GM19395 (cell line): ENCODE data around the gene LRRC42.
"Not testable (repeated sequence)": the region's sequence is repeated elsewhere in the genome, so short reads cannot be mapped to it uniquely, and the experiment has no call there.

ENCODE experiments used
- ATAC-seq: cut with Tn5 transposase; IDR thresholded peaks from one replicate; pipeline ENCODE4 v1.9.1; 2021; ENCODE audit warnings: mild to moderate bottlenecking, moderate library complexity; ENCODE audit not compliant: unreplicated experiment

LRRC42 gene

DNA sequence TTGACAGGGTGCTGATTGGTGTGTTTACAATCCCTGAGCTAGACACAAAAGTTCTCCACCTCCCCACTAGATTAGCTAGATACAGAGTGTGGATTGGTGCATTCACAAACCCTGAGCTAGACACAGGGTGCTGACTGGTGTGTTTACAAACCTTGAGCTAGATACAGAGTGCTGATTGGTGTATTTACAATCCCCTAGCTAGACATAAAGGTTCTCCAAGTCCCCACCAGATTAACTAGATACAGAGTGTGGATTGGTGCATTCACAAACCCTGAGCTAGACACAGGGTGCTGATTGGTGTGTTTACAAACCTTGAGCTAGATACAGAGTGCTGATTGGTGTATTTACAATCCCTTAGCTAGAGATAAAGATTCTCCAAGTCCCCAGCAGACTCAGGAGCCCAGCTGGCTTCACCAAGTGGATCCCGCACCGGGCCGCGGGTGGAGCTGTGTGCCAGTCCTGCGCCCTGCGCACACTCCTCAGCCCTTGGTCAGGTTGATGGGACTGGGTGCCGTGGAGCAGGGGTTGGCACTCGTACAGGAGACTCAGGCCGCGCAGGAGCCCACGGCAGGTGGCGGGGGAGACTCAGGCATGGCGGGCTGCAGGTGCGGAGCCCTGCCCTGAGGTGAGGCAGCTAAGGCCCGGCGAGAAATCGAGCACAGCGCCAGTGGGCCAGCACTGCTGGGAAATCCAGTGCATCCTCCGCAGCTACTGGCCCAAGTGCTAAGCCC lies 57.8 kb downstream of the LRRC42 start:
- ATAC-seq = not testable (repeated sequence)

DNA sequence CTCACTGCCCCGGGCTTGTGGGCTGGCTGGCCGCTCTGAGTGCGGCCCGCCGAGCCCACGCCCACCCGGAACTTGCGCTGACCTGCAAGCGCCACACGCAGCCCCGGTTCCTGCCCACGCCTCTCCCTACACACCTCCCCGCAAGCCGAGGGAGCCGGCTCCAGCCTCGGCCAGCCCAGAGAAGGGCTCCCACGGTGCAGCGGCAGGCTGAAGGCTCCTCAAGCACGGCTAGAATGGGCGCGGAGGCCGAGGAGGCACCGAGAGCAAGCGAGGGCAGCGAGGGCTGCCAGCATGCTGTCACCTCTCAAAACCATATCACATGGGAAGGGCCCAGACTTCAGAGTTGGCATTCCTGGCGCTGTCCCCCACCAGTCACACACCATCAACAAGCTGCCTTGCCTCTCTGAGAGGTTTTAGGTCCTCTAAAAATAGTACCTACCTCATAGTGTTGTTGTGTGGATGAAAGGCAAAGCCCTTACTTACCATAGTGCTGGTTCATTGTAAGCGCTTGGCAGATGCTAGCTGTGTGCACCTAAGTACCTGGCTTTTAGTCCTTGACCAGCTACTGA lies 58.4 kb downstream of the LRRC42 start:
- ATAC-seq = no peak

DNA sequence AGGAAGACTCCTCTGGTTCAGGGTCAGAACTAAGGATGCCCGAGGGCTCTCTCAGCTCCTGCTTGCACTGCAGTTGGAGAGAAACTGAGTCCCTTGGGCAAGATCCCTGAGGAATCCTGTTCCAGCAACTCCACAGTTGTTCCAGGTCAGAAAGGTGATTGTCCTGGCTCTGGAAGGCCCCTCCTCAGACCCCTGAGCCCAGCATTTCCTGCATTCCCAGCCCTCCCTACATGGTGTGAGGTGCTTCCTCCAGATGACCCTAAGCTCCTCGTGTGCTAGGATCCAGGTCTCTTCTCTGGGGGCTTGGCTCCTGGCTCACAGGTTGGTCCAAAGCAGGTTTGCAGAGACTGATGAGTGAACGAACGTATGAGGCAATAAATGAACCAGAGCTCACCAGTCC lies 60.4 kb downstream of the LRRC42 start:
- no peak for ATAC-seq

DNA sequence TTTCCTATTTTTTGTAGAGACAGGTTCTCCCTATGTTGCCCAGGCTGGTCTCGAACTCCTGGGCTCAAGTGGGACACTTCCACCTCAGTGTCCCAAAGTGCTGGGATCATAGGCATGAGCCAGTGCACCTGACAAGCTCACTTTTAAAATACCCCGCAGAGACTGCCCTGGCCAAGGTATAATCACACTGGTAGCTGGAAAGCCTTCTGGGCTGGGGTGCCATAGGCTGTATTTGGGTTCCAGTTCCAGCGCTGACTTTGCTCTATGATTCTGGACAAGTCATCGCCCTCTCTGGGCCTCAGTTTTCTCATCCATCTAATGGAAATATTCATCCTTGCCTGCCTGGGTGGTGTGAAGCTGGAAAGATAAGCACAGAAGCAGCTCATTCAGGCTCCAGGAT lies 61.5 kb downstream of the LRRC42 start:
- no peak for ATAC-seq

DNA sequence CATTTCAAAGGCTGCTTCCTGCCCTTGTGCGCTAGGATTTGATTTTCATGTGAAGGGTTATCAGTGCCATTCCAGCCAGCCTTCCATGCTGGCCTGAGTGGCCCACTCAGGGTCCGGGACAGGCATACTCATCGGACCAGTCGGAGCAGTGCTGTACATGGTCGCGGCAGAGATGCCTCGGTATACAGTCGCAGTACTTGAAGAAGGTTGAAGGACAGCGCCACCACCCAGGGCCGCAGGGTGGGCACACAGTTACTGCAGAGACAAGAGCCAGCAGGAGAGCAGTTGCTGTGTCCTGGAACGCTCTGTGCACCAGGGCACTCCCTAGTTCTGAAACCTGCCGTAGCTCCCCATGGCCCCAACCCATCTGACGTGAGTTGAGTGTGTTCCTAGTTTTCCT lies 62.7 kb downstream of the LRRC42 start:
- no peak for ATAC-seq

DNA sequence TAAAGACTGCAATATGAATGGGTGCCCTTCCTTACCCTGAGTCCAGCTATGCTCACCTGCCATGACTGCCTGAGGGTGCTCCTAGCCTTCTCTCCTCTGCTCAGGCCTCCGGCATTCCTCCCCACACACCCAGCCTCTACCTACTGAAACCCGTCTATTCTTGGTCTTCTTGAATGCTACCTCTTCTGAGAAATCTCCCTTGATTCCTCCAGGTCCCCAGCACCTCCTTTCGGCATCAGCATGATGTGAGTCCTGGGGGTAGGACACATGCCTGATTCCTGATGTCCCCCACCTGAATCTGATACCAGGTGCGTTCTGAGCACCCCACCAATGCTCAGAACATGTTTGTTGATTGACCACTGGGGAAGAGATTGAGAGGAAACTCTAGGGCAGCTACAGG lies 63.3 kb downstream of the LRRC42 start:
- no peak for ATAC-seq

DNA sequence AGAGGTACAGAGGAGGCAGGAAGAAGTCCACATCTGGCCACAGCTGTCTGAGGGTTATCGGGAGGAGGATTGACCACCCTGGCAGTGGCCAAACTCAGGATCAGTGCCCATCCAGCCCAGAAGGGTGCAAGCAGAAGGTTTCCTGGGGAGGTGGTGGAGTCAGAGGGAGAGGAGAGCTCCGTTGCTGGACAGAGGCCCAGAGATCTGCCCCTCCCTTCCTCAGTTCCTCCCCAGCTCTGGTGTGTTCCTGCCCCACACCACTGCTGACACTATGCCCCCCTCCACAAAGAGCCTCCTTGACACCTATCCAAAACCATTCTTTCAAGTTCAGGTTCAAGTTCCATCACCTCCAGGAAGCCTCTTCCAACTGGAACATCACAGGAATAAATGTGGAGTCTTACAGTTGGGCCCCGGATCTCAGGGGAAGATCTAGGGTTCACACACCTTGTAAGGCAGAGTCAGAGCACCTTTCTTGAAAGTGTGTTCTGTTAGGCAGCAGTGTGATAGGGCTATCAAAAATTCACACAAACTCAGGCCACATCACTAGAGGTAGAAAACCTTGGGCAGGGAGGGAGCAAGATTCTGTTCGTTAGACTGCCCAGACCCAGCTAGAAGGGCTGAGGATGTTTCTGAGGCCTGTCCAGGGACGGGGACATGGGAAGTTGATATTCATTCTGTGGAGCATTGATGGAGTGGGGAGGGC lies 64.4 kb downstream of the LRRC42 start:
- ATAC-seq = no peak

DNA sequence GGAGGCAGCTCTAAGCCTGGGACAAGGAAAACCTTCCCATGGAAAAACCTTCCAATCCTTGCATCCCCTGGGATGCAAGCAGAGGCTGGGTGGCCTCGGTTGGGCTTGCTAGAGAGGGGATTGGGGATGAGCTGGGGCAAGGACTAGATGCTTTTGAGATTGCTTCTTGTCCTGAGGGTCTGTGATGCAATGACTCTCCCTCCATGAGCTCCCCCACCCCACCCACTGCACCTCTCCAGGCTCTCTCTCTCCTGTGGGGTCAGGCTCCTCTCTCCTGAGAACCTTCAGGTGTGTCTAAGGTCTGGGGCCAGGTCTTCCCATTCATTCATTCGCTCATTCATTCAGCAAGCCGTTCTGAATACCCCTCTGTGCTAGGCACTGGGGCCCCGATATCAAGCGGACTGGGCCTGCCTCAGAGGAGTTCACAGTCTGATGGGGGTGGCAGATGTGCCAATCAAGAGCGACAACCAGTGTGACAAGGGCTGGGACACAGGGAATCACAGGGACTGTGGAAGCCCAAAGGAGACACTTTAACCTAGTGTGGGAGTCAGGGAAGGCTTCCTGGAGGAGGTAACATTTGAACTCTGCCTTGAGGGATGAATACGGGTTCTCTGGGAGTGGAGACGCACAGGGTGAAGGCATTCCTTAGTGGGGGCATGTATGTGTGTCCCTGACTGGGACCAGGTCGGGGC lies 65.3 kb downstream of the LRRC42 start:
- ATAC-seq = no peak

DNA sequence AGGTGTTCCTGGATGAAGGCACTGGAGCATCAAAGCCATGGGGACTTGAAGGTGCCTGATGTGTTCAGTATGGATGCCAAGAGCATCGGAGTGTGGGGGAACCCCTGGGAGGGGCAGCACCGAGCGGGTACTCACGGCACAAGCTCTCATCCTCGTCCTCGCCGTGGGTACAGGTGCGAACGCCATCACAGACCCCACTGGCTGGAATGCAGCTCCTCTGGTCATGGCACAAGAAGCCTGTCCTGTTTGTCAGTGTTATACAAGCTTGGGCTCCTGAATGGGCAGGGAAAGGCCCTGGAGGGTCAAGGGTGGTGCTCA lies 65.8 kb downstream of the LRRC42 start:
- no peak for ATAC-seq

DNA sequence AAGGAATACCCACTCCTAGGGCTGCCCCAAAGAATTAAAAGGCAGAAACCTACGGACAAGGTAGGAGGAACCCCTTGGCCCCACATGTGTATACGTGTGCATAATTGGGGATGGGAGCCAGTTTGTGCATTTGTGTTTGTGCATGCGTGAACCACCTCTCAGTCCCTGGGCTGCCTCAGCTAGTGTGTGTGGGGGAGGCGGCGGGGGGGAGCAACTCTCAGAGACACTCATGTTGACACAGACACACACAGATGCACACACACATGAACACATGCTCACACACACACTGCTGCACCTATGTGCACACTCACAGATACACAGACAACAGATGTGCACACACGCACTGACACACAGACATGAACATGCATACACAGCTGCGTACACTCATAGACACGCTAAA lies 66.7 kb downstream of the LRRC42 start:
- no peak for ATAC-seq

DNA sequence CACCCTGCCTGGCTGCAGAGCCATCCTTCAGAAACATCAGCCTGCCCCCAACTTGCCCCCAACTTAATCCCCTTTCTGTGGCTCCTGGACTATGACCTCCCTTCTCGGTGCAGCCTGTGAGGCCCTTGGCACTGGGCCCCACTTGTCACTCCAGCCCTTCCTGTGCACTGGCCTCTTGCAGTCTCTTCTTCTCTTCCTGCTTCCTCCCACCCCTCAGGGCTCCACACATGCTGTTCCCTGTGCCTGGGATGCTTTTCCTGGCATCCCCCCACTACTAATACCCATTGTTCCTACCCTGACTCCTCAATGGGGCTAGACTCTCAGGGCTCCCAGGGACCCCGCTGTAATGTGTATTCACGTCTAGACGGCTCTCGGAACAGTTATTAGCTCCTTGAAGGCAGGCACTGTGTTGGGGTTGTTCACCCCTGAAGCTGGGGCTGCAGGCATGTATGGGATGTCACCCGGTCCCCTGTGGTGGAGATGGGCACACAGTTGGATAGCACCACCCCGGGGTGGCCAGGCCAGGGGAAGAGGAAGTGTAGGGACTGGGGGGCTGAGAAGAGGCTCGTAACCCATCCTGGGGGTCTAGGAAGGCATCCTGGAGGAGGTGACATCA lies 67.4 kb downstream of the LRRC42 start:
- ATAC-seq = no peak

DNA sequence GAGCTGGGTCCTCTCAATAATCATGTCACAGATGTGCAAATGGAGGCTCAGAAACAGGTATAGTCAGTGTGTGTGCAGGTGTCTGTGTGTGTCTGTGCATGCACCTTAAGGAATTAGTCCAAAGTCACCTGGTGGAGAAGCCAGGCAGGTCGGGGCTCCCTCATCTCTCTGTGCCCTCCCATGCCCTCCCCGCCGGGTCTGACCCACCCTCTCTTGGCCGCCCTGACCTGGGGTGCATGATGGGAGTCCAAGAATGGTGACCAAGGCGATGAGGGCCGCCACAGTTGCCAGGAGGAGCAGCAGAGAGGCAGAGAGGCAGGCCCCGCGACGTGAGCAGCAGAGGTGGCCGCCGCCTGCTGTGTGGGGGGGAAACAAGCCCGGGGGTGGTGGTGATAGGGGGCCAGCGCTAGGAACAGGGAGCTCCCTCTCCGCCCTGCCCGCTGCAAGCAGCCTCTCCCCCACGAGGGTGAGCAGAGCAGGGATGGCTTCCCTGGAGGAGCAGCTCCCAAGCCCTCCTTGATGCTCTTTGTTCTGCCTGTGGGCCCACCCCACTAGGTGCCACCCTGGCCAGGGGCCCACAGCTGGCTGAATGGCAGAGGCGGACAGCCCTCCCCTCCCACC lies 68.0 kb downstream of the LRRC42 start:
- no peak for ATAC-seq

DNA sequence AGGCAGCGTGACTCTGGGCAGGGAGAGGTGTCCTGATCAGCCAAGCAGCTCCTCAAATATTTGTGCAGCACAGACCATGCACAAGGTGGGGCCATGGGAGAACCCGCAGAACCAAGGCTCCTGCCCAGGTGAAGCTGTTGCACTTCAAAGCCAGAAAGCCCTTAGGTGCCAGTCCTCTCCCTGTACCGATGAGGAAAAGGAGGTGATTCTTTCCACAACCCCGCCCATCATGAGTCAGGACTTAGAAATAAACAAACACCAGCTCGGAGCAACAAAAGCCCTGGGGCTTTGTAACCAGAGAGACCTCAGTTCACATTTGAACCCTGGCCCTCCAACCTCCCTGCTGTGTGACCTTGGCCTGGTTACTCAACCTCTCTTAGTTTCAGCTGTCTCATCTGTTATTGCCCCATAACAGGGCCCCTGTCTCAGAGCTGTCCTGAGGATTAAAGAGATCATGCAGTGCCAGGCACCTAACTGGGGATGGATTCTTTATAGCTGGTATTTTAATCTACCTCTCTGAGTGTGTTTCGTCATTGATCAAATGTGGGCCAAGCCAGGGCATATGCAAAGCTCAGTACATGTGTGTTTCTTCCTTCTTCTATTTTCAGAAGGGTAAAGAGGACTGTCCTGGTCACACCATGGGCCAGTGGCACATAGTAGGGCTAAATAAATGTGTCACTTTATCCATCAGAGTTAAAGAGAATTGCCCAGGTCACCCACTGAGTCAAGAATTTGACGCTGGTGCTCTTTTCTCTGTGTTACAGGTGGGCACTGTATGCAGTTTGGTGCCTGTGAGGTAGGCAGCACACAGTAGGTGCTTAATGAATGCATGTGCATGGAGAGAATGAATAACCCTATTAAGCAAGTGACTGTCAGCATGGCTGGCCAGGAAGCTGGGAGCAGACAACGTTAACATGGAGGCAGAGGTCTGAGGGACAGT lies 70.5 kb downstream of the LRRC42 start:
- no peak for ATAC-seq
